HG03175 (cell line): ENCODE data around the gene MAGEA2.
"Not testable (repeated sequence)": the region's sequence is repeated elsewhere in the genome, so short reads cannot be mapped to it uniquely, and the experiment has no call there.

ENCODE experiments used
- ATAC-seq: cut with Tn5 transposase; IDR thresholded peaks from one replicate; pipeline ENCODE4 v1.9.1; 2021; ENCODE audit warnings: mild to moderate bottlenecking, moderate library complexity; ENCODE audit not compliant: unreplicated experiment

MAGEA2 gene

GRCh38 chrX:152713195-152713594 is 40.4 kb downstream of the MAGEA2 start:
- not testable (repeated sequence) for ATAC-seq

- ATAC-seq, result not testable (repeated sequence)
Measured at GRCh38 chrX:152709173-152709572, 44.5 kb downstream of the MAGEA2 start, which contains the start of gene CSAG2. CSAG2 (minus strand) TSS chrX:152709273; CDS start chrX:152709112, 161 bp downstream.

GRCh38 chrX:152706500-152706899 is 47.1 kb downstream of the MAGEA2 start:
- ATAC-seq, result not testable (repeated sequence)

GRCh38 chrX:152700390-152700789 is 53.3 kb downstream of the MAGEA2 start:
- ATAC-seq, result not testable (repeated sequence)
